ENCODE results near the gene ODAD2.

DNA sequence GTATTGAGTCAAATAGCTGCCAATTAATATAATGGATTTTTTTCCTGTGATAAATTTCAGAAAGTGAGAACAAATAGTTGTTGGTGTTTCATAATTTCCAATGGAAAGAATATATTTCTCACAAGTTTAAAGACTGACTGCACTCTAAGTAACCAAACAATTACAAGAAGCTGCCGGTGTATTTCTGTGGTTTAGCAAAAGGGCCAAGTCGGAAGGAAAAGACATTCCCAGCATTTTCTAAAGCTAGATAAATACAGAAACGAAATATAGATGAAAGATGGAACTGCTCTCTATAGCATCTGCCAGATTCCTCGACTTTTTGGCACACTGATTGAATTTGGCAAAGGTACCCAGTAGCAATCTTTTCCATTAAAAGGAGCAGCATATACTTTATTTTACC, 160.5 kb downstream of the ODAD2 start:
- TF ChIP-seq EP300 (IDR thresholded peaks at IDR 0.05) (no peak), POLR2A (IDR thresholded peaks at IDR 0.05) (no peak)
- TF ChIP-seq, protein P1, sequence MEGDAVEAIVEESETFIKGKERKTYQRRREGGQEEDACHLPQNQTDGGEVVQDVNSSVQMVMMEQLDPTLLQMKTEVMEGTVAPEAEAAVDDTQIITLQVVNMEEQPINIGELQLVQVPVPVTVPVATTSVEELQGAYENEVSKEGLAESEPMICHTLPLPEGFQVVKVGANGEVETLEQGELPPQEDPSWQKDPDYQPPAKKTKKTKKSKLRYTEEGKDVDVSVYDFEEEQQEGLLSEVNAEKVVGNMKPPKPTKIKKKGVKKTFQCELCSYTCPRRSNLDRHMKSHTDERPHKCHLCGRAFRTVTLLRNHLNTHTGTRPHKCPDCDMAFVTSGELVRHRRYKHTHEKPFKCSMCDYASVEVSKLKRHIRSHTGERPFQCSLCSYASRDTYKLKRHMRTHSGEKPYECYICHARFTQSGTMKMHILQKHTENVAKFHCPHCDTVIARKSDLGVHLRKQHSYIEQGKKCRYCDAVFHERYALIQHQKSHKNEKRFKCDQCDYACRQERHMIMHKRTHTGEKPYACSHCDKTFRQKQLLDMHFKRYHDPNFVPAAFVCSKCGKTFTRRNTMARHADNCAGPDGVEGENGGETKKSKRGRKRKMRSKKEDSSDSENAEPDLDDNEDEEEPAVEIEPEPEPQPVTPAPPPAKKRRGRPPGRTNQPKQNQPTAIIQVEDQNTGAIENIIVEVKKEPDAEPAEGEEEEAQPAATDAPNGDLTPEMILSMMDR (IDR thresholded peaks at IDR 0.05) = no peak
